ENCODE data around the gene TBC1D13. TPM values are rescaled to one million over a fixed set of nuclear protein-coding genes. Genes with fewer than 3 reads are reported as not detected.
"Not testable (repeated sequence)": the region's sequence is repeated elsewhere in the genome, so short reads cannot be mapped to it uniquely, and the experiment has no call there.

TBC1D13 gene
- total RNA-seq, 1 donor from 2014 or later: 27.1 TPM

DNA sequence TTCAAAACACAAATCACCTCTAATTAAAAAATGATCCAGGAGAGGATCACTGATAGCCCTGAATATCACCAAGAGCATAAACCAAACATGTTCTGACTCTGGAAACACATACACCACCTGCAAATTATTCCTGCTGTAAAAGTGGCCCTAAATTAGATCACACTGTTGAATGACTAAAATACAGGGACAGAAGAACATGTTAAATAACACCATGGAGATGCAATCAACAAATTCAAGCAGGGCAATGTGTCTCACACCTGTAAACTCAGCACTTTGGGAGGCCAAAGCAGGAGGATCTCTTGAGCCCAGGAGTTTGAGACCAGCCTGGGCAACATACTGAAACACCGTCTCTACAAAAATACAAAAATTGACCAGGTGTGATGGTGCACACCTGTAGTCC, 60.8 kb downstream of the TBC1D13 start:
- no peak for DNase-seq (ENCODE audit: low read depth)
- TF ChIP-seq, protein P1, sequence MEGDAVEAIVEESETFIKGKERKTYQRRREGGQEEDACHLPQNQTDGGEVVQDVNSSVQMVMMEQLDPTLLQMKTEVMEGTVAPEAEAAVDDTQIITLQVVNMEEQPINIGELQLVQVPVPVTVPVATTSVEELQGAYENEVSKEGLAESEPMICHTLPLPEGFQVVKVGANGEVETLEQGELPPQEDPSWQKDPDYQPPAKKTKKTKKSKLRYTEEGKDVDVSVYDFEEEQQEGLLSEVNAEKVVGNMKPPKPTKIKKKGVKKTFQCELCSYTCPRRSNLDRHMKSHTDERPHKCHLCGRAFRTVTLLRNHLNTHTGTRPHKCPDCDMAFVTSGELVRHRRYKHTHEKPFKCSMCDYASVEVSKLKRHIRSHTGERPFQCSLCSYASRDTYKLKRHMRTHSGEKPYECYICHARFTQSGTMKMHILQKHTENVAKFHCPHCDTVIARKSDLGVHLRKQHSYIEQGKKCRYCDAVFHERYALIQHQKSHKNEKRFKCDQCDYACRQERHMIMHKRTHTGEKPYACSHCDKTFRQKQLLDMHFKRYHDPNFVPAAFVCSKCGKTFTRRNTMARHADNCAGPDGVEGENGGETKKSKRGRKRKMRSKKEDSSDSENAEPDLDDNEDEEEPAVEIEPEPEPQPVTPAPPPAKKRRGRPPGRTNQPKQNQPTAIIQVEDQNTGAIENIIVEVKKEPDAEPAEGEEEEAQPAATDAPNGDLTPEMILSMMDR (conservative IDR thresholded peaks at IDR 0.05; ENCODE audit: low read depth, low read length): no peak
- no peak overlapping the region for H3K4me3 ChIP-seq (ENCODE audit: low read depth, low read length)

DNA sequence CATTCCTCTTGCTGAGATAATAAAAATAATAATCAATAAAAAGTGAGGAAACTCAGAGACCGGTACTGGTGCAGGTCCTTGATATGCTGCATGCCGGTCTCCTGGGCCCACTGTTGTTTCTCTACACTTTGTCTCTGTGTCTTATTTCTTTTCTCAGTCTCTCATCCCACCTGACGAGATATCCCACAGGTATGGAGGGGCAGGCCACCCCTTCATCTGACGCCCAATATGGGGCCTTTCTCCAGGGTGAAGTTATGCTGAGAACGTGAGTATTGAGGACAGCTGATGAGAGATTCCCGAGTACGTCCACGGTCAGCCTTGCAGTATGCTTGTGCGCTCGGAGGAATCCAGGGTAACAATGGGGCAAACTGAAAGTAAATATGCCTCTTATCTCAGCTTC, 64.0 kb downstream of the TBC1D13 start:
- not testable (repeated sequence) for H3K4me3 ChIP-seq (ENCODE audit: low read depth, low read length)

DNA sequence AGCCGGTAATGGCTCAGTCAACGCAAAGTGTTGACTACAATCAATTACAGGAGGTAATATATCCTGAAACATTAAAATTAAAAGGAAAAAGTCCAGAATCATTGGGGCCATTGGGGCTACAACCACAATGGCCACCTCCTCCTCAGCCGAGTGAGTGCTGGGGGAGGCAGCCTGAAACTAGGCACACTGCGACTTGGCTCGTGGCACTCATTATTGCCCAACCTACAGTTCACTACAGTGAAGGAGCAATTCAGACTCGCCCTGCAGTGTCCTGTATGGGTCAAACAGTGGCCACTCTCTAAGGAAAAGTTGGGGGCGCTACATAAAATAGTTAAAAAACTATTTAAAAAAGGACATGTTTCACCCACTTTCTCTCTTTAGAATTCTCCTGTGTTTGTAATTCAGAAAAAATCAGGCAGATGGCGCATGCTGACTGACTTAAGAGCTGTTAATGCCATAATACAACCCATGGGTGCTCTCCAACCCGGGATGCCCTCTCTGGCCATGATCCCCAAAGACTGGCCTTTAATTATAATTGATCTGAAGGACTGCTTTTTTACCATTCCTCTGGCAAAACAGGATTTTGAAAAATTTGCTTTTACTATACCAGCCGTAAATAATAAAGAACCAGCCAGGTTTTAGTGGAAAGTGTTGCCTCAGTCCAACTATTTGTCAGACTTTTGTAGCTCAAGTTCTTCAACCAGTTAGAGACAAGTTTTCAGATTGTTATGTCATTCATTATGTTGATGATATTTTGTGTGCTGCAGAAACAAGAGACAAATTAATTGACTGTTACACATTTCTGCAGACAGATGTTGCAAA, 64.9 kb downstream of the TBC1D13 start:
- not testable (repeated sequence) for DNase-seq (ENCODE audit: low read depth); H3K4me3 ChIP-seq (ENCODE audit: low read depth, low read length)
- TF ChIP-seq, protein P1 (conservative IDR thresholded peaks at IDR 0.05; ENCODE audit: low read depth, low read length): peak; percentile 56

More for the DNA sequence above, 64.0 kb downstream of the TBC1D13 start:
- DNase-seq (ENCODE audit: low read depth): not testable (repeated sequence)

DNA sequence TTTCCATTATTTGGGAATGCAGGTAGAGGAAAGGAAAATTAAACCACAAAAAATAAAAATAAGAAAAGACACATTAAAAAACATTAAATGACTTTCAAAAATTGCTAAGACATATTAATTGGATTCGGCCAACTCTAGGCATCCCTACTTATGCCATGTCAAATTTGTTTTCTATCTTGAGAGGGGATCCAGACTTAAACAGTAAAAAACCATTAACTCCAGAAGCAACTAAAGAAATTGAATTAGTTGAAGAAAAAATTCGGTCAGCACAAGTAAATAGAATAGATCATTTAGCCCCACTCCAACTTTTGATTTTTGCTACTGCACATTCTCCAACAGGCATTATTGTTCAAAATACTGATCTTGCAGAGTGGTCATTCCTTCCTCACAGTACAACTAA, 65.6 kb downstream of the TBC1D13 start:
- not testable (repeated sequence) for H3K4me3 ChIP-seq (ENCODE audit: low read depth, low read length); DNase-seq (ENCODE audit: low read depth)

DNA sequence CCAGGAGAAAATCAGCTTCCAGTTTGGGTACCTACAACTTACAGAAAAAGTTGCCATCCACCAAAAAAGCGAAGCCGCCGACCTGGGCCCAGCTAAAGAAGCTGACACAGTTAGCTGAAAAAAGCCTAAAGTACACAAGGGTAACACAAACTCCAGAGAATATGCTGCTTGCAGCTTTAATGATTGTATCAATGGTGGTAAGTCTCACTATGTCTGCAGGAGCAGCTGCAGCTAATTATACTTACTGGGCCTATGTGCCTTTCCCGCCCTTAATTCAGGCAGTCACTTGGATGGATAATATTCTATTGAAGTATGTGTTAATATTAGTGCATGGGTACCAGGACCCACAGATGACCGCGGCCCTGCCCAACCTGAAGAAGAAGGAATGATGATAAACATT, 67.4 kb downstream of the TBC1D13 start:
- not testable (repeated sequence) for H3K4me3 ChIP-seq (ENCODE audit: low read depth, low read length); DNase-seq (ENCODE audit: low read depth)

DNA sequence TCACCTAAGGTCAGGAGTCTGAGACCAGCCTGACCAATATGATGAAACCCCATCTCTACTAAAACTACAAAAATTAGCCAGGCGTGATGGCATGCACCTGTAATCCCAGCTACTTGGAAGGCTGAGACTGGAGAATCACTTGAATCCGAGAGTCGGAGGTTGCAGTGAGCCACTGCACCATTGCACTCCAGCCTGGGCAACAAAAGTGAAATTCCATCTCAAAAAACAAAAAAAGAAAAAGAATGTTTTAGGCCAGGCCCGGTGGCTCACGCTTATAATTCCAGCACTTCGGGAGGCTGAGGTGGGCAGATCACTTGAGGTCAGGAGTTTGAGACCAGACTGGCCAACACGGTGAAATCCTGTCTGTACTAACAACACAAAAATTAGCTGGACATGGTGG, 71.4 kb downstream of the TBC1D13 start:
- not testable (repeated sequence) for DNase-seq (ENCODE audit: low read depth); H3K4me3 ChIP-seq (ENCODE audit: low read depth, low read length)

Other genes starting within 250 kb of the TBC1D13 start
- gene SPTAN1, start 234.7 kb upstream of the TBC1D13 start, total RNA-seq: 166 and 193 TPM in 2 replicates
- gene DYNC2I2, start 130.4 kb upstream of the TBC1D13 start, total RNA-seq: 121 TPM in 2 replicates
- gene SET, start 98.0 kb upstream of the TBC1D13 start, total RNA-seq: 331 and 406 TPM in 2 replicates
- 16.5 and 28.4 TPM in 2 replicates for gene PKN3, start 84.8 kb upstream of the TBC1D13 start, total RNA-seq
- 106 and 119 TPM in 2 replicates for gene ZDHHC12, start 63.1 kb upstream of the TBC1D13 start, total RNA-seq
- gene ZER1, start 15.3 kb upstream of the TBC1D13 start, total RNA-seq: 11.5 and 15.3 TPM in 2 replicates
- gene ENDOG, start 31.2 kb downstream of the TBC1D13 start, total RNA-seq: 57.6 and 61.8 TPM in 2 replicates
- 30.2 and 30.7 TPM in 2 replicates for gene SPOUT1, start 42.5 kb downstream of the TBC1D13 start, total RNA-seq
- 18.9 and 21.0 TPM in 2 replicates for gene KYAT1, start 94.7 kb downstream of the TBC1D13 start, total RNA-seq
- 98.2 and 104 TPM in 2 replicates for gene LRRC8A, start 94.9 kb downstream of the TBC1D13 start, total RNA-seq
- 21.2 and 22.5 TPM in 2 replicates for gene PHYHD1, start 133.7 kb downstream of the TBC1D13 start, total RNA-seq
- 12.7 and 26.1 TPM in 2 replicates for gene DOLK, start 160.3 kb downstream of the TBC1D13 start, total RNA-seq
- 37.6 and 67.3 TPM in 2 replicates for gene NUP188, start 160.4 kb downstream of the TBC1D13 start, total RNA-seq
- gene SH3GLB2, start 241.1 kb downstream of the TBC1D13 start, total RNA-seq: 90.1 and 97.5 TPM in 2 replicates
- gene MIGA2, start 249.4 kb downstream of the TBC1D13 start, total RNA-seq: 18.0 and 25.4 TPM in 2 replicates